Neural progenitor cell (in vitro differentiated cells): Measurements from ENCODE around the gene MGST3. TPM values are rescaled to one million over a fixed set of nuclear protein-coding genes. Genes with fewer than 3 reads are reported as not detected.
A peak's percentile ranks its signal among the peaks of the same experiment; 100 is the strongest.

Experiments
- DNase-seq: peaks from one replicate; pipeline ENCODE4 v3.0.0-alpha.2; 2016; ENCODE audit warnings: low spot score
- H2AFZ ChIP-seq: fragments of 200-600 bp; sonication (generic); replicated peaks from 2 replicates; pipeline ENCODE4 v1.6.1; 2016; ENCODE audit warnings: antibody characterized with exemption
- H3F3A ChIP-seq: fragments of 200-600 bp; sonication (generic); 2 replicates; pipeline ENCODE4 v1.6.1; 2016; ENCODE audit warnings: antibody characterized with exemption, low read depth
- H3K27ac ChIP-seq: fragments of 200-600 bp; sonication (generic); 2 replicates; pipeline ENCODE4 v1.5.1; 2016; ENCODE audit warnings: mild to moderate bottlenecking
- H3K27me3 ChIP-seq: fragments of 200-600 bp; sonication (generic); 2 replicates; pipeline ENCODE4 v1.6.1; 2016; ENCODE audit warnings: mild to moderate bottlenecking, moderate library complexity
- H3K36me3 ChIP-seq: fragments of 200-600 bp; sonication (generic); 2 replicates; pipeline ENCODE4 v1.5.1; 2016
- H3K4me1 ChIP-seq: fragments of 200-600 bp; sonication (generic); 2 replicates; pipeline ENCODE4 v1.6.1; 2016; ENCODE audit warnings: mixed run types
- H3K4me2 ChIP-seq: fragments of 200-600 bp; sonication (generic); 2 replicates; pipeline ENCODE4 v1.6.1; 2016
- H3K4me3 ChIP-seq: fragments of 200-600 bp; sonication (generic); 2 replicates; pipeline ENCODE4 v1.5.1; 2016
- H3K79me2 ChIP-seq: fragments of 200-600 bp; sonication (generic); 2 replicates; pipeline ENCODE4 v1.6.1; 2016; ENCODE audit warnings: low read depth
- H3K9ac ChIP-seq: fragments of 200-600 bp; sonication (generic); 2 replicates; pipeline ENCODE4 v1.6.1; 2016
- H3K9me3 ChIP-seq: fragments of 200-600 bp; sonication (generic); 2 replicates; pipeline ENCODE4 v1.5.1; 2016; ENCODE audit warnings: low read depth
- H4K20me1 ChIP-seq: fragments of 200-600 bp; sonication (generic); 2 replicates; pipeline ENCODE4 v1.6.1; 2016; ENCODE audit warnings: low read depth
- H3K27ac Mint-ChIP-seq: 3 replicates; pipeline ENCODE4 v1.8.0; 2021; ENCODE audit warnings: mixed read lengths
- H3K27me3 Mint-ChIP-seq: 2 replicates; pipeline ENCODE4 v1.8.0; 2022; ENCODE audit warnings: low read depth, mild to moderate bottlenecking, inconsistent platforms, moderate library complexity, mixed read lengths; ENCODE audit not compliant: insufficient read depth
- H3K36me3 Mint-ChIP-seq: 3 replicates; pipeline ENCODE4 v1.8.0; 2021; ENCODE audit warnings: mixed read lengths
- H3K4me1 Mint-ChIP-seq: 3 replicates; pipeline ENCODE4 v1.8.0; 2021; ENCODE audit warnings: mixed read lengths
- H3K4me3 Mint-ChIP-seq: 3 replicates; pipeline ENCODE4 v1.8.0; 2021; ENCODE audit warnings: mild to moderate bottlenecking, moderate library complexity, mixed read lengths
- H3K9me3 Mint-ChIP-seq: 3 replicates; pipeline ENCODE4 v1.8.0; 2020; ENCODE audit warnings: mixed read lengths
- EZH2 ChIP-seq: fragments of 200-600 bp; sonication (generic); IDR thresholded peaks from 2 replicates; pipeline ENCODE4 v1.6.1; 2017; ENCODE audit warnings: antibody characterized with exemption, mild to moderate bottlenecking, moderate library complexity
- EZH2phosphoT487 ChIP-seq: fragments of 200-600 bp; sonication (generic); IDR thresholded peaks from 2 replicates; pipeline ENCODE4 v1.6.1; 2017; ENCODE audit warnings: antibody characterized with exemption
- total RNA-seq: library from RNA; depleted of rRNA; stranded (reverse); fragments of >200 nt; gene quantifications from 2 replicates; pipeline ENCODE4 v1.2.3, GENCODE V29; 2015; ENCODE audit warnings: low replicate concordance
- TF ChIP-seq, protein P1 (sequence below): fragments of 200-600 bp; sonication (generic); IDR thresholded peaks from 2 replicates; pipeline ENCODE4 v1.5.1; 2017; ENCODE audit warnings: antibody characterized with exemption, mild to moderate bottlenecking

MGST3 gene
- total RNA-seq, 1 donor from 2014 or later: 69.7 TPM

DNA sequence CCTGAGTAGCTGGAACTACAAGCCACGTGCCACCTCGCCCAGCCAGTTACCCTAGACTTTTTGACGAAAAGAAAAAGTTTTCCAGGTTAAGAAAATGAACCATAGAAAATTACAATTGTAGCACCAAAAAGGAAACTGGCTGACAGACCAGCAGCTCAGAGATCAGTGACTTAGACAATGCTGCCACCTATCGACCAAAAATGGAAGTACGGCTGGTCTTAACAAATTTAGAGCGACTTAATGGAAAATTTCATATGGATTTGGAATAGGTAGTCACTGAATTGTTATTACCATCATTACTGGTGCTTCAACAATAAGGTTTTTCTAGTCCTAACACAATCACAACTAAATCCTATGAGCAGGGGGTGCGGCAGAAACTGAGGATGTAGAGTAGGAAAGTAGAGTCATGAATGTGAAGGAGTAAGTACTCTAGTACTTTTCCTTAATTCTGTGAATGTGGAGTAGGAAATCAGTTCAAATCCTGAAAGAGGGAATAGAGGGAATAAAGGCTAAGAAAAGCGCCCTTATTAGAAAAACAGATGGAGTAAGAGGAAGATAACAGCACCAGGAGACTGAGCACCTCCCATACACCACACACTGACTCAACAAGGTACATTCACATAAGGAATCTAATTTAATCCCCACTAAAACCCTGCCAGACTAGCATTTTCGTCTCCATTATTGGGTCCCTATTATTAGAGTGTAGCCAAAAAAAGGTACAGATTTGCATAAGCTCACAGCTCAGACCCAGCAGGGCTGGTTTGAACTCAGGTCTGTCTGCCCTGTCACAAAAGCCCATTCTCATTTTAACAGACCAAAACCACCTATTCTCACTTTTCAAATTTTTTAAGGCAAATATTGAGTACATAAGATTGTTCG lies 37.9 kb upstream of the MGST3 start:
- Histone ChIP-seq H2AFZ (no peak overlapping the region), H3K27me3 (peaks cover 18% of the 10 kb centered on the region)

GRCh38 chr1:165595246-165595938 lies 35.6 kb upstream of the MGST3 start:
- no peak overlapping the region for H2AFZ ChIP-seq
- Mint-ChIP-seq H3K36me3 (no peaks in the 10 kb centered on the region), H3K4me3 (no peak overlapping the region), H3K4me1 (peaks cover 26% of the 10 kb centered on the region), H3K27ac (no peak overlapping the region), H3K9me3 (no peaks in the 10 kb centered on the region), H3K27me3 (peaks cover 5% of the 10 kb centered on the region)
- H3K4me2 ChIP-seq: no peak overlapping the region
- no peak for DNase-seq
- H3K4me1 ChIP-seq: peaks cover 7% of the 10 kb centered on the region
- H3K79me2 ChIP-seq: no peaks in the 10 kb centered on the region
- no peaks in the 10 kb centered on the region for H3K36me3 ChIP-seq
- no peak overlapping the region for H3K27ac ChIP-seq
- peaks cover 13% of the 10 kb centered on the region for H3F3A ChIP-seq
- H3K9ac ChIP-seq: no peak overlapping the region
- no peak overlapping the region for H3K4me3 ChIP-seq
- peaks cover 18% of the 10 kb centered on the region for H3K27me3 ChIP-seq
- TF ChIP-seq EZH2: no peak
- TF ChIP-seq EZH2phosphoT487: no peak
- H3K9me3 ChIP-seq: no peaks in the 10 kb centered on the region
- H4K20me1 ChIP-seq: no peaks in the 10 kb centered on the region

More for the DNA sequence above, 37.9 kb upstream of the MGST3 start:
- DNase-seq: peak; percentile 75
- Mint-ChIP-seq H3K4me3 (no peak overlapping the region), H3K36me3 (no peaks in the 10 kb centered on the region), H3K4me1 (peaks cover 10% of the 10 kb centered on the region), H3K9me3 (no peaks in the 10 kb centered on the region), H3K27me3 (peaks cover 6% of the 10 kb centered on the region), H3K27ac (no peak overlapping the region)
- H3K9me3 ChIP-seq: no peaks in the 10 kb centered on the region
- no peaks in the 10 kb centered on the region for H3F3A ChIP-seq
- no peaks in the 10 kb centered on the region for H3K4me1 ChIP-seq
- no peaks in the 10 kb centered on the region for H3K36me3 ChIP-seq
- no peak overlapping the region for H3K4me2 ChIP-seq
- H3K4me3 ChIP-seq: no peak overlapping the region
- no peak for TF ChIP-seq EZH2phosphoT487
- TF ChIP-seq, protein P1, sequence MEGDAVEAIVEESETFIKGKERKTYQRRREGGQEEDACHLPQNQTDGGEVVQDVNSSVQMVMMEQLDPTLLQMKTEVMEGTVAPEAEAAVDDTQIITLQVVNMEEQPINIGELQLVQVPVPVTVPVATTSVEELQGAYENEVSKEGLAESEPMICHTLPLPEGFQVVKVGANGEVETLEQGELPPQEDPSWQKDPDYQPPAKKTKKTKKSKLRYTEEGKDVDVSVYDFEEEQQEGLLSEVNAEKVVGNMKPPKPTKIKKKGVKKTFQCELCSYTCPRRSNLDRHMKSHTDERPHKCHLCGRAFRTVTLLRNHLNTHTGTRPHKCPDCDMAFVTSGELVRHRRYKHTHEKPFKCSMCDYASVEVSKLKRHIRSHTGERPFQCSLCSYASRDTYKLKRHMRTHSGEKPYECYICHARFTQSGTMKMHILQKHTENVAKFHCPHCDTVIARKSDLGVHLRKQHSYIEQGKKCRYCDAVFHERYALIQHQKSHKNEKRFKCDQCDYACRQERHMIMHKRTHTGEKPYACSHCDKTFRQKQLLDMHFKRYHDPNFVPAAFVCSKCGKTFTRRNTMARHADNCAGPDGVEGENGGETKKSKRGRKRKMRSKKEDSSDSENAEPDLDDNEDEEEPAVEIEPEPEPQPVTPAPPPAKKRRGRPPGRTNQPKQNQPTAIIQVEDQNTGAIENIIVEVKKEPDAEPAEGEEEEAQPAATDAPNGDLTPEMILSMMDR: peak; percentile 92
- TF ChIP-seq EZH2: no peak
- no peaks in the 10 kb centered on the region for H4K20me1 ChIP-seq
- H3K79me2 ChIP-seq: no peaks in the 10 kb centered on the region
- H3K27ac ChIP-seq: no peak overlapping the region
- no peak overlapping the region for H3K9ac ChIP-seq

- H4K20me1 ChIP-seq: no peaks in the 10 kb centered on the region
- H3F3A ChIP-seq: peaks cover 15% of the 10 kb centered on the region
- Mint-ChIP-seq H3K4me1 (peaks cover 32% of the 10 kb centered on the region), H3K27me3 (peaks cover 3% of the 10 kb centered on the region), H3K4me3 (peak overlapping the region; percentile 91), H3K9me3 (no peaks in the 10 kb centered on the region), H3K36me3 (no peaks in the 10 kb centered on the region), H3K27ac (peak overlapping the region; percentile 38)
- peak; percentile 97 for DNase-seq
- H3K4me3 ChIP-seq: peak overlapping the region; percentile 61
- H3K9ac ChIP-seq: peak overlapping the region; percentile 14
- H3K4me1 ChIP-seq: peaks cover 7% of the 10 kb centered on the region
- H3K27me3 ChIP-seq: peaks cover 18% of the 10 kb centered on the region
- peak overlapping the region; percentile 85 for H3K4me2 ChIP-seq
- H2AFZ ChIP-seq: peak overlapping the region; percentile 87
- H3K79me2 ChIP-seq: no peaks in the 10 kb centered on the region
- no peaks in the 10 kb centered on the region for H3K9me3 ChIP-seq
- H3K36me3 ChIP-seq: no peaks in the 10 kb centered on the region
- no peak overlapping the region for H3K27ac ChIP-seq
- TF ChIP-seq, protein P1: no peak
- no peak for TF ChIP-seq EZH2
- TF ChIP-seq EZH2phosphoT487: no peak
Observed at GRCh38 chr1:165597883-165598675, 33.0 kb upstream of the MGST3 start.
